GM21423 (cell line): ENCODE results near the gene WARS2.
"Not testable (repeated sequence)": the region's sequence is repeated elsewhere in the genome, so short reads cannot be mapped to it uniquely, and the experiment has no call there.

Experiments used
- ATAC-seq: cut with Tn5 transposase; IDR thresholded peaks from one replicate; pipeline ENCODE4 v1.9.1; 2021; ENCODE audit warnings: mild to moderate bottlenecking, moderate library complexity; ENCODE audit not compliant: unreplicated experiment

WARS2 gene

DNA sequence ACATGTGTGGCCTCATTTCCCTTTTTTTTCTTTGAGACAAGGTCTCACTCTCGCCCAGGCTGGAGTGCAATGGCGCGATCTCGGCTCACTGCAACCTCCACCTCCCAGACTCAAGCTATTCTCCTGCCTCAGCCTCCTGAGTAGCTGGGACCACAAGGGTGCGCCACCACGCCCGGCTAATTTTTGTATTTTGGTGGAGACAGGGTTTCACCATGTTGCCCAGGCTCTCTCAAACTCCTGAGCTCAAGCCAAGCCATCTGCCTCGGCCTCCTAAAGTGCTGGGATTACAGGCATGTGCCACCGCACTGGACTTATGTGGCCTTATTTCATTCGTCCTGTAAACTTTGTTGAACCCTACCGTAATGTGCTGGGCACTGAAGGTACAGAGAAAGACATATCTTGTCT is 569 bp upstream of the WARS2 start:
- no peak for ATAC-seq

DNA sequence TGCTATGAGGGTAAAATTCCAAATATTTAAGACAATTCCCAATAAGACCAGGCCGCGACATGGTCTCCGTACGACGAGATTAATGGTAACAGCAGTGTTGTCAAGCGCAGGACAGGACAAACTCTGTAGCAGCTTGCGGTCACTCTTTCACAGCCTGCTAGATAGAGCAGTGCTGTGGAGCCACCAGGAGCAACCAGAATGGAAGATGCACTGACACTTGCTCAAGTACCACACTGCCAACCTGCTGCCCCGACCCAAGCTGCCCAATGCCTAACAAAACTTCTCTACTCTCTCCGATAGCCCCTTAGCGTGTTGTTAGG is 636 bp downstream of the WARS2 start:
- ATAC-seq, result peak; percentile 24

DNA sequence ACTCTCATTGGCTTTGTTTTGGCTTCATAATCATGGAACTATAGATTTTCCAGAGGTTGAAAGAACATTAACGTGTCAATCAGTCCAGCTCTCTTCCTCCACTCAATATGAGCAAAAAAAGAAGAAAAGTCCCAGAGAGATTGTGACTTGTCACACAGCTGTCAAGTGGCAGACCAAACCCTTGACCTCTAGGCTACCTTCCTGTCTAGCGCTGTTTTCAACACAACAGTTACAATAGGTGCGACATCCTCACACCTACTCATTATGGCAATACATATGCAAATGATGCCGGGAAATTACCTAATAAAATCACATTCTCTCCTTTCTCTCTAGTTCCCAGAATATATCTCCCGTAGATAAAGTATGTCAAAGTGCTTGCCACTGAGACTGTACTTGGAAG is 1.1 kb downstream of the WARS2 start:
- ATAC-seq, result peak; percentile 28

DNA sequence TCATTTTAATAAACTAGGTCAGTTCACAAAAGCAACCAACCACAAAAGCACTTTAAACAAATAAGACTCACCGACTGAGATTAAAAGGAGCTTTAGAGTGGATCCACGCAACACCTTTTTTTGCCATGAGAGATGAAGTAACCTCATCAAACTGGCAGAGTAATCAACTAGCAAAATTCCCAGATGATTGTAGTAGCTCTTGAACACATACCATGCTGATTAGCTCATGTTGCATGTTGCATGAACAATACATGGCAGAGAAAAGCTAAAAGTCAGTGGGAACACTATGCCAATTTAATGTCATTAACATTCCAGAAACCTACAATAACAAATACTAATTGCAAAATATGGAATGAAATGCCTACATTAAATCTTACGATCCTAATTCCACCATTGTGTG is 4.1 kb downstream of the WARS2 start:
- ATAC-seq, result no peak

DNA sequence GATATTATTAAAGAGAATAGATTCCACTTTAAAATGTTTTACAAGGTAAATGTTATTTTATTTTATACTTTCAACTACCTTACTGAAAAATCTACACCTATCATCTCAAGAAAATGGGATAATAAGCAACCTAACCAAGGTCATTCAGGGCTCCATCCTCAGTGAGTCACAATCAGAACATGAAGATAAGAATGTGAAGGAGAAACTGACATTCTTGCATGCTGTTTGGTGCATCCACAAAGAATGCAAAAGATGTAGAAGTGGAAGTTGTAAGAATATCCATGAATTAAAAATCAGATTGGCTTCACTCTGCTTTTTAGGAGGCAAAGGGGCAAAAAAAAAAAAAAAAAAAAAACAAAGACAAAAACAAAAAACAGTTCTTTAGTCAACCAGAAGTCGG is 6.5 kb downstream of the WARS2 start:
- no peak for ATAC-seq

DNA sequence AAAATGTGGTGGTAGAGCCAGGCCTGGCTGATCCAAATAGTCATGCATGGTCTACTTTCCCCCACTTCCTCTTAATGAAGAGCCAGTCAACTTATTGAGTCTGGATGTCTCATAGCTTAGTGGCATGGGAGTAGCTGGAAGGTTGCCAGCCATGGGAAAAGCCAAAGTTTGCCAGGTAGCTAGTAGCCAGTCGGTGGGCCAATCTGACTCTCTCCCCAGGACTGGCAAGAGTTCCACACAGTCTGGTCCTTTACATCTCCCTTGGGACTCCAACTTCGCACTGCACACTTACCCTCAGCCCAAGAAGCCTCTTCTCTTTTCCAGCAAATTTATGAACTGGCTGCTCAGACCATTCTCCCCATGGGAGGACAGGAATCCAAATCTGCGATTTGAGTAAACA is 8.3 kb downstream of the WARS2 start:
- no peak for ATAC-seq

DNA sequence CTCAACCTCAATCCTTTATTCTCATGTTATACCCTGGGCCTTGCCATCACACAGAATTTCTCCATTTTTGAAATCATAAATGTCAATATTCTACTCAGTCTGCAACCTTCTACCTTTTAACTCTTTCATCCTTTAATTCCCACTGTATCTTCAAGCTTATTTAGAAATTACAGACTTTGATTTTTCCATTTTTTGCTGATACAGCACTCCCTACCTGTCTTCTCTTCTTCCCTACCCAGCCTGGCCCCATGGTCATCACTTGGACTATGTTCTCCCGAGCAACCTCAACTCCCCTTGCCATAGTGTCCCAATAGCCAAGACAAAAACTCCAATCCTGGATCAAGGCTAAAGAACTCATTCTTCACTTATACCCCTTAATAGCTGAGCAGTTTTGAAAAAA is 14.6 kb downstream of the WARS2 start:
- ATAC-seq, result no peak

DNA sequence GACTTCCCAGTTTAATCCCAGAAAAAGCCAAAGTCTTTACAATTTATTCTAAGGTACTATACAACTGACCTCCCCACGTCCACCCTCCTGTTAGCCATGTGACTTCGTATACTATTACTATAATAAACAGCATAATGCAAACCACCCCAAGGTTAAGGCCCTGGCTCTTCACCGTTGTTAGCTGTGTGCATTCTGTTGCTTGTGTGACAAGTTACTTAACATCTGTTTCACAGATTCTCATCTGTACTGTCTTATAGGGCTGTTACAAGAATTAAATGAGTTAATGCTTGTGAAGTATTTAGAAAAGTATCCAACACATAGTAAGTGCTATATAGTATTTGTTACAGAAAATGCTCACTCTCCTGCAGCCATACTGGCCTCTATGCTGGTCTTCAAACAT is 15.7 kb downstream of the WARS2 start:
- no peak for ATAC-seq

DNA sequence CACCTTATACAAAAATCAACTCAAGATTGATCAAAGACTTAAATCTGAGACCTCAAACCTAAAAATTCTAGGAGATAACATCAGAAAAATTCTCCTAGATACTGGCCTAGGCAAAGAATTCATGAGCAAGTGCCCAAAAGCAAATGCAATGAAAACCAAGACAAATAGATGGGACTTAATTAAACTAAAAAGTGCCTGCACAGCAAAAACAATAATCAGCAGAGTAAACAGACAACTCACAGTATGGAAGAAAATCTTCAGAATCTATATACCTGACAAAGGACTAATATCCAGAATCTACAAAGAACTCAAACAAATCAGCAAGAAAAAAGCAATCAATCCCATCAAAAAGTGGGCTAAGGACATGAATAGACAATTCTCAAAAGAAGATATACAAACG is 18.6 kb downstream of the WARS2 start:
- not testable (repeated sequence) for ATAC-seq

DNA sequence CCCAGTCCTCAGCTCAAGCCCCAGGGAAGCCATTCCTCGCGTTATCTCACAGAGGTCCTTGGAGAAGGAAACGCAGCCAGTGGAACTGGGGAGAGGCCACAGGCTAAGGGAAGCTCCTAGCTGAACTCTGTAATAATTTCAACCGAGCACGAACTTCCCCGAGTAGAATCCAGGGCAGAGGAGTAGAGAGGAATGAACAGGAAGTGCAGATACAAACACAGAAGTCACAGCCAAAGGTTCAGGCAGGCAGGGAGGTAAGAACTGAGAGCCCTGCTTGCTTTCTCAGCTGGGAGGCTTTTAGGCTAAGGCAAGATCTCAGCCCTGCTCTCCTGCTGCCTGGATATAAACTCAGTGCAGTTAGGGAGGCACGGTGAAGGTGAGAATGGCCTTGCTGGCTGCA is 23.7 kb downstream of the WARS2 start:
- ATAC-seq, result no peak

DNA sequence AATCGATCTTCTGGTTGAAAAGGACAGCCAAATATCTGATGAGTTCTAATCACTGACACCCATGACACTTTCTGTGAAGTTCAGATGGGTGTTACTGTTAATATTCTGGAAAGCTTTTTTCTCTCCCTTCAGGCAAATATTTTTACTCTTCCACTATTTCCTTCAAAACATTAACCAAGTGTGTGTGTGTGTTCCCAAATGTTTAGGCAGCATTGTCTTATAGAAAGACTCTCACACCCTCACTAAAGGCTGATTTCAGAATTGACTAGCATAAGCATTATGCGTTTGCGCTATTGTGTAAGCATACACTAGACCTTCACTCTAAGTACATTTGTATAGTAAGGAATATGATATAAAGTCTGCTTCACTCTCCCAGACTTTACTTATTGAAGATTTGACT is 24.7 kb downstream of the WARS2 start:
- ATAC-seq, result no peak

DNA sequence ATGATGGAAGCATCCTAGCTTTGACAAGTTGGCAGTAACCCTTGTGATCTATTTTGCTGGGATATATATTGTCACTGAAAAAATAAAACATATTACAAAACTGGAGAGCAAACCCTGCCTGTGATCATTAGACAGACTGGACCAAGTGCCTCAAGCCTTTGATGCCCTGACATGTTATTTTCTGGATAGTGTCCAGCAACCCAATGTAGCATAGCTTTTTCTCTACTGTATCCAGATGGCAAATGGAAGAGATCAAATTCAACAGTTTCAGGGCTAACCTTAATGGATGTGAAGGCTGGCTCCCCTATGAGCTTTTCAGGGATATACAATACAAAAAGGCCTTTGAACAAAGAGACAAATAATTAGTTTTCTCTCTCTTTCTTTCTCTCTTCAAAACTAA is 25.1 kb downstream of the WARS2 start:
- no peak for ATAC-seq

DNA sequence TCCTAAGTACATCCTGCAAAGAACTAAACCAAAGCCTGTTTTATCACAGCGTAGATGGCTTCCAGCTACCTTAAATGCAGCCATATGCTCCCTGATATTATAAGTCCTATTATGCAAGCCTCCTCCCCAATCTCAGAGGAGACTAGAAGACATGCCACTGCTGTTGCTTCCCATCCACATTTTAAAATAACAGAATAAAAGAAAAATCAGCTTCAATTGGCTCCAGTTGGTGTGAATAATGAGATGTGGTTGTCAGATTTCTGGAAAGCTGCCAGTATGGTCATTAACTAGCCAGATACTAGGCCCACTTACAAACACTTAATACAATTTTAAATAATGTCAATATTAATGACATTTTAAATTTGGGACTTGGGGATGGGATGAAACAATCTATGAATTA is 25.7 kb downstream of the WARS2 start:
- no peak for ATAC-seq

DNA sequence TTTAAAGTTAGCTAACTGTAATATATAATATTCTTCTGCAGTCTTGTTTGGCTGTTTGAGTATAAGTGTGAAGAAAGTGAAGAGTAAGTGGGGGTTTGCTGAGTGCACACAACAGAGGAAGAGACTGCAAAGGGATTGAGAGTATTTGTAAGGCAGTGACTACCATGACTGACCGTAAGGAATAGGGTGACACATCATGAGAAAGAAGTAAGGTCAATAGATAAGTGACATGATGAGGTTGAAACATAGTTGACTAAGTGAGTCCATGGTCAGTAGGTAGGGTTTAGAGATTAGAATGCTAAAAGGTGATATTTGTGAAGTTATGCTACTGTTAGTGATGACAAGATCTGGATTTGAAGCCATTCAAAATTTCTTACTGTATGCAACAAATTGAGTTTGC is 27.7 kb downstream of the WARS2 start:
- no peak for ATAC-seq

DNA sequence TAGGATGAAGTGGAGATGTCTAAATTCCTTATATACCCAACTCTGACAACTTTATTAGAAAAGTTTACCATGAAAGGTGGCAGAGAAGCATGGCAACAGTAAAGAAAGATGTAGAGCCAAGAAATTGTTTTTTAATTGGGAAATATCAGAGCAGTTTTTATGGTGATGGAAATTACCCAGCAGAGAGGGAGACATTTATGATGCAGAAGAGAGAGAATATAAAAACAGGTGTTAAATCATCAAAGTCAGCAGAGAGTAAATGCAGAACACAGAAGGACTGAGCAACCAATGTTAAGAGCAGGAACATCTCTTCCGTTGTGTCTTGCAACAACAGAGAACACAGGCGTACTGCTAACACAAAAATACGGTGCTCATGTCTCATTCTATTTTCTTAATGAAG is 28.2 kb downstream of the WARS2 start:
- ATAC-seq, result no peak

DNA sequence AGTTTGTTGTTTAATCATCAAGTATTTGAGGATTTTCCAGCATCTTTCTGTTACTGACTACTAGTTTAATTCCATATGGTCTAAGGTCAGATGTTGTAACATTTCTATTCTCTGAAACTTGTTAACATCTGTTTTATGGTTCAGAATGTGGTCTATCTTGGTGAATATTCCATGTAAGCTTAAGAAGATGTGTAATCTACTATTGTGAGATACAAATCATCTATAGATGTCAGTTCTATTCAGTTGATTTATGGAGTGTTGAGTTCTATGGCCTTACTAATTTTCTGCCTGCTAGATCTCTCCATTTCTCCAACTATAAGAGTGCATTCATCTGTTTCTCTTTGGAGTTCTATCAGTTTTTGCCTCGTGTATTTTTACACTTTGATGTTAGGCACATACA is 31.5 kb downstream of the WARS2 start:
- ATAC-seq, result no peak

DNA sequence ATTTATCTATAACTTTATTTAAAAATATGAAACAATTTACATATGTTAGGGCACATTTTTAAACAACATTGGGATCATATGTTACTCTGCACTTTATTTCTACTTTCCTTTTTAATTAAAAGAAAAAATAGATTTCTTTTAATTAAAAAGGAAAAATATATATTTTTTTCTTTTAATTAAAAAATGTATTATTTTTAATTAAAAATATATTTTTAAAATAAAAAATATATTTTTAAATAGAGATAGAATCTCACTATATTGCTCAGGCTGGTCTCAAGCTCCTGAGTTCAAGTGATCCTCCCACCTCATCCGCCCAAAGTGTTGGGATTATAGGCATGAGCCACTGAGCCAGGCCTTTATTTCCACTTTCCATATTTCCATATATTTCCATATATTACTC is 36.7 kb downstream of the WARS2 start:
- no peak for ATAC-seq

DNA sequence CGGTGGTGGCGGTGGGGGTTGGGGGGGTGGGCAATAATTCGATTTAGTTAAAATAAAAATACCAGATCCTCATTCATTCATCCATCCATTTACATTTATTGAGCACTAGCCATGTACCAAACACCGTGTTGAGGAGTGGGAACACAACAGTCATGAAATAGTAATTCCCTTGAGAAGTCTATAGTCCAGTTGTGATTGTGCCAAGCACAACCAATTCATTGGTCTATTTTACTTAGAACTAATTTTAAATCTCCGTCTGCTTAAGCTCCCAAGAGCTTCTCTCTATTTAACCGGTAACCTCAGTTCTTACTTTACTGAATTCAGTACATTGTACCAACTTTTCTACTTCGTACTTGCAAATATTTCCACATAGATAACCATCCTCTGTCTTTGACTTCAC is 38.4 kb downstream of the WARS2 start:
- no peak for ATAC-seq

DNA sequence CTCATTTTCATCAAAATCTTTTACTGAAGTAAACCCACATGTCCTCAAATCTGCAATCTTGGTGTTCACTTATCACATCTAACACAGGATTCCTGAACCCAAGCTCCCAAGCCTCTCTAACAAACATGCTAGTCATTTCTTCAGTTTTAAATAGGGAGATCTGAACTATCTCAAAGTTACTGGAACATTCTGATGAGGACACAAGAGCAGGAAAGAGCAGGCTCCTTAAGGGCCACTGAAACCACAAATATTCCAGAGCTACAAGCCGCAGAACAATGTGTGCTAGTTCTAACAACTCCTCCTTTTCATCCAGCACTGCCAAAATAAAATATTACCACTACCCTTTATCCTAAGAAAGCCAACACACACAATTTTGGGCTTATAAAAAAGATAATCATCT is 38.9 kb downstream of the WARS2 start:
- ATAC-seq, result no peak

DNA sequence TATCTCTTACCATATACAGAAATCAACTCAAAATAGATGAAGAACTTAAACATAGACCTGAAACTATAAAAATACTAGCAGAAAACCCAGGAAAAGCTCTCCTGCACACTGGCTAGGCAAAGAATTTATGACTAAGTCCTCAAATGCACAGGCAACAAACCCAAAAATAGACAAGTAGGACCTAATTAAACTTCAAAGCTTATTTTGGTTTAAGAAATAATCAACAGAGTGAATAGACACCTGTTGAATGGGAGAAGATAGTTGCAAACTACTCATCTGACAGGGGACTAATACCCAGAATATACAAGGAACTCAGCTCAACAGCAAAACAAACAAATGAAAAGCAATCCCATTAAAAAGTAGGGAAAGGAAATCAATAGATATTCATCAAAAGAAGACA is 40.7 kb downstream of the WARS2 start:
- no peak for ATAC-seq

DNA sequence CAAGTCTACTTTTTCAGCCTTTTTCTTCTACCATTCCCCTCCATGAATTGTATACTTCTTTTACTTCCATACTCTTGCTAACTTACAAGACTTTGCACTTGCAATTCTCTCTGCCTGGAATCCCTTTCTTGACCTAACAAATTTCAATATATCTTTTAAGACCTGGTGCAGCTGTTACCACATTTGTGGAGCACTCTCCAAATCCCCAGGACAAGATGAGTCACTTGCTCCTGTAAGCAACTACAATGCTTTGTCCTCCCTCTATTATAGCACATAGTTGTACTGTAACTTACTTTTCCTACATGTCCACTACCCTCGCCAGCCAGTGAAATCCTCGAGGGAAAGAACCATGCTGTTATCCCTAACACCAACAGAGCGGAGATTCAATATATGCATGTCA is 43.1 kb downstream of the WARS2 start:
- ATAC-seq, result no peak

DNA sequence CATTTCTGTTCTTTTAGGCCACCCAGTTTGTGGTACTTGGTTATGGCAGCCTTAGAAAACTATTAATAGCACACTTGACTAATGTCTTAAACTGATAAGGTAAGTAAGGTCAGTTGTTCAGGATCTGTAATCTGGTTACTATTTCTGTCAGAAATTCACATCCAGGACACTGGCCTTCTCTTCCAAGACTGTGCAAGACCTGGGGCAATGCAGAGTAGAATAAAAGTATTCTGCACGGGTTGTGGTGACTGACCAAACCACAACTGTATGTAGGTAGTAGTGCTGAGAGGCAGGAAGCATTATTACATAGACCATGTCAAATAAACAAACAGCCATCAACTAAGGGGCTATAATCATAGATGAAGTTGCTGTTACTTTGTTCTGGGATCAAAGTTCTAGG is 46.7 kb downstream of the WARS2 start:
- no peak for ATAC-seq

DNA sequence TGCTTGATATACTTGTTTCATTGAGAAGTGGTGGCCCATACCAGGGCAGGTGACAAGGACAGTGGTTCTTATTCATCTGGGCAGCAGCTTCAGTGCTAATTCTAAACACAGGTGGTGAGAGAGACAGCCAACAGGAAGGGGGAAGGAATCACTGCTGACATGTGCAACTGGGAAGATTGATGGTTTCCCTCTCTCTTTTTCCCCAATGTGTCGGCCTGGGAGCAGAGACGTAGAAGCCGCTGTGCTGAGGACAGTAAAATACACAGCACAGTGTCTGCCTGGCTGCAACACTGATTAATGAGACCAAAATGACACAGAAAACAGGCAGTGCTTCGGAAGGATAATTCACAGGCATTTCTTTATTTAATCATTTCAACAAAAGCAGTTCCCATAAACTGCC is 48.8 kb downstream of the WARS2 start:
- no peak for ATAC-seq

DNA sequence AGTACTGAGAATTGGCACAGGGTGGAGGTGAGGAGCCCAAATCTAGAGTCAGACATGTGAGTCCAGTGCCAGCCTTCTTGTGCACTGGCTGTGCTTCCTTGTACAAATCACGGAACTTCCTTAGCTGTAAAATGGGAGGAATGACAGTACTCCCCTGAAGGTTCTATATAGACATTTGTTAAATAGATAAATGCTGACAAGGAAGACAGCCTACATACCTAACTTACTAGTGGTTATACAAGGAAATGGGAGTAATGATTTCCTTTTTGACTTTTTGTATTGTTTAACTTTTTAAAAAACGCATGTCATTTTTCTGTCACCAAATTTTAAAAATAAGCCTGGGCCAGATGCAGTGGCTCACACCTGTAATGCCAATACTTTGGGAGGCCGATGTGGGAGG is 50.2 kb downstream of the WARS2 start:
- ATAC-seq, result no peak
